HAP-1 (cell line): ENCODE measurements around the gene KCNS1.

Experiments
- DNase-seq, 2 experiments: peaks; one replicate each; pipeline ENCODE4 v3.0.0-alpha.2; 2016 to 2020; ENCODE audit warnings: low spot score in 2 of 2
- H3K27me3 ChIP-seq: fragments of 250-450 bp; sonication (Bioruptor Pico); 2 replicates; pipeline ENCODE4 v1.5.1; 2020; ENCODE audit warnings: low read depth, mild to moderate bottlenecking, moderate library complexity
- H3K36me3 ChIP-seq: fragments of 250-450 bp; sonication (Bioruptor Pico); replicated peaks from 2 replicates; pipeline ENCODE4 v1.5.1; 2020; ENCODE audit warnings: mild to moderate bottlenecking
- H3K4me1 ChIP-seq: fragments of 250-450 bp; sonication (Bioruptor Pico); 2 replicates; pipeline ENCODE4 v1.5.1; 2020; ENCODE audit warnings: mild to moderate bottlenecking
- H3K4me3 ChIP-seq: fragments of 250-450 bp; sonication (Bioruptor Pico); 2 replicates; pipeline ENCODE4 v1.5.1; 2020; ENCODE audit warnings: mild to moderate bottlenecking, moderate library complexity
- H3K9me3 ChIP-seq: fragments of 250-450 bp; sonication (Bioruptor Pico); 2 replicates; pipeline ENCODE4 v1.5.1; 2020; ENCODE audit warnings: mild to moderate bottlenecking, moderate library complexity
- in situ Hi-C: fragments of 300-500 bp; cut with MboI; formaldehyde crosslinking; loops from 3 replicates; pipeline ENCODE4 v1.14.3; 2020; ENCODE audit warnings: low sequenced_read_pairs, inconsistent platforms, mixed read lengths

Gene KCNS1

DNA sequence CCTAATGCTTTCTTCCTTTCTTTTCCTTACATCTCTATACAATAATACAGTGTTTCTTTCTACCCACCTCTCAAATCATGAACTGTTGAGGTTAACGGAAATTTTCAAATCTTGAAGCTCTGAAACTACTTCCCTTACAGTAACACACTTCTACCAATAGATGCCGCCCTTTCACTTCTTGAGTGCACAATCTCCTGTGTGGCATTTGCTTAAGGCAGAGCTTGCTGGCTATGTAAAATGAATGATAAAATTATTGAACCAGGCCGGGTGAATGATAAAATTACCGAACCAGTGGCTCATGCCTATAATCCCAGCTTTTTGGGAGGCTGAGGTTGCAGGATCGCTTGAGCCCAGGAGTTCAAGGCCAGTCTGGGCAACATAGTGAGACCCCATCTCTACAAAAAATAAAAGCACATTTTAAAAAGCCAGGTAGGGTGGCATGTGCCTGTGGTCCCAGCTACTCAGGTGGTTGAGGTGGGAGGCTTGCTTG lies 56.8 kb downstream of the KCNS1 start:
- peak; percentile 56 to 72 for DNase-seq
- Histone ChIP-seq H3K9me3 (no peaks in the 10 kb centered on the region), H3K4me3 (no peak overlapping the region), H3K27me3 (no peaks in the 10 kb centered on the region), H3K4me1 (peaks cover 15% of the 10 kb centered on the region), H3K36me3 (no peaks in the 10 kb centered on the region; the same call in 1 of the 2 replicates)
- in situ Hi-C loops, result loop anchor here (25.0 kb wide), 1 partner anchor 243 kb away; no protein-coding TSS in a partner anchor

GRCh38 chr20:45042978-45043377 lies 57.9 kb downstream of the KCNS1 start:
- in situ Hi-C loops, result loop anchor here (25.0 kb wide), 1 partner anchor 244 kb away; no protein-coding TSS in a partner anchor
- H3K9me3 ChIP-seq, result no peaks in the 10 kb centered on the region
- no peak for DNase-seq

More at GRCh38 chr20:45042978-45043377, 57.9 kb downstream of the KCNS1 start:
- peaks cover 15% of the 10 kb centered on the region for H3K4me1 ChIP-seq
- H3K36me3 ChIP-seq, result no peaks in the 10 kb centered on the region; the same call in 1 of the 2 replicates
- no peak overlapping the region for H3K4me3 ChIP-seq
- no peaks in the 10 kb centered on the region for H3K27me3 ChIP-seq
